Liver (tissue), 9 donors: Measurements from ENCODE around the gene SLC9C2. TPM values are rescaled to one million over a fixed set of nuclear protein-coding genes. Genes with fewer than 3 reads are reported as not detected.

Experiments used
- DNase-seq: peaks from one replicate; pipeline ENCODE4 v3.0.0-alpha.2; 2017; ENCODE audit warnings: low spot score
- H3K27ac ChIP-seq, 2 donors: one replicate each; pipeline ENCODE4 v1.7.0; 2013; ENCODE audit warnings: inconsistent platforms in 2 of 2, low read length in 2 of 2, control low read depth in 1 of 2, low read depth in 1 of 2, mild to moderate bottlenecking in 1 of 2
- H3K27me3 ChIP-seq, 4 donors: one replicate each; pipeline versions ENCODE4 v1.6.1 to v1.7.0; 2013; ENCODE audit warnings: low read length in 3 of 4, inconsistent platforms in 1 of 4, mild to moderate bottlenecking in 1 of 4, moderate library complexity in 1 of 4; ENCODE audit not compliant: control insufficient read depth in 4 of 4, insufficient read depth in 4 of 4
- H3K36me3 ChIP-seq, 4 donors: one replicate each; pipeline versions ENCODE4 v1.6.1 to v1.7.0; 2013; ENCODE audit warnings: low read length in 3 of 4, mild to moderate bottlenecking in 3 of 4, low read depth in 1 of 4, moderate library complexity in 1 of 4; ENCODE audit not compliant: control insufficient read depth in 4 of 4, insufficient read depth in 3 of 4
- H3K4me1 ChIP-seq, 4 donors: one replicate each; pipeline versions ENCODE4 v1.6.1 to v1.7.0; 2013; ENCODE audit warnings: low read length in 3 of 4, mild to moderate bottlenecking in 3 of 4, moderate library complexity in 1 of 4; ENCODE audit not compliant: control insufficient read depth in 4 of 4, insufficient read depth in 4 of 4
- H3K4me3 ChIP-seq, 3 donors: one replicate each; pipeline versions ENCODE4 v1.6.1 to v1.7.0; 2013; ENCODE audit warnings: low read length in 3 of 3, control low read depth in 1 of 3, low read depth in 1 of 3, mild to moderate bottlenecking in 1 of 3
- H3K9ac ChIP-seq, 2 donors: one replicate each; pipeline ENCODE4 v1.7.0; 2013; ENCODE audit warnings: low read length in 2 of 2, mild to moderate bottlenecking in 2 of 2, moderate library complexity in 2 of 2, control low read depth in 1 of 2, low read depth in 1 of 2
- H3K9me3 ChIP-seq, 4 donors: one replicate each; pipeline versions ENCODE4 v1.6.1 to v1.7.0; 2013; ENCODE audit warnings: low read length in 3 of 4; ENCODE audit not compliant: control insufficient read depth in 4 of 4
- CTCF ChIP-seq: fragments of 150-350 bp; IDR thresholded peaks from 2 replicates; pipeline ENCODE4 v1.5.1; 2017; ENCODE audit warnings: improper control_type of control experiment, low read depth, low read length; ENCODE audit not compliant: missing input control
- EGR1 ChIP-seq, 2 donors: IDR thresholded peaks; 2 replicates each; pipeline ENCODE4 v1.6.1; 2016 to 2018; ENCODE audit warnings: antibody characterized with exemption in 2 of 2, low read depth in 2 of 2
- FOXA1 ChIP-seq: IDR thresholded peaks from 2 replicates; pipeline ENCODE4 v1.6.1; 2016; ENCODE audit warnings: antibody characterized with exemption
- FOXA2 ChIP-seq: IDR thresholded peaks from 2 replicates; pipeline ENCODE4 v1.6.1; 2016; ENCODE audit warnings: antibody characterized with exemption
- GABPA ChIP-seq, 2 donors: IDR thresholded peaks in 1 of 2; conservative IDR thresholded peaks in 1 of 2; 2 replicates each; pipeline ENCODE4 v1.6.1; 2016; ENCODE audit warnings: antibody characterized with exemption in 2 of 2, mild to moderate bottlenecking in 1 of 2, moderate library complexity in 1 of 2
- HNF4G ChIP-seq: IDR thresholded peaks from 2 replicates; pipeline ENCODE4 v1.6.1; 2016; ENCODE audit warnings: antibody characterized with exemption
- JUND ChIP-seq, 2 donors: IDR thresholded peaks; 2 replicates each; pipeline ENCODE4 v1.6.1; 2016; ENCODE audit warnings: antibody characterized with exemption in 2 of 2
- NR2F2 ChIP-seq: IDR thresholded peaks from 2 replicates; pipeline ENCODE4 v1.6.1; 2016; ENCODE audit warnings: antibody characterized with exemption
- RAD21 ChIP-seq, 2 donors: IDR thresholded peaks; 2 replicates each; pipeline ENCODE4 v1.6.1; 2016; ENCODE audit warnings: antibody characterized with exemption in 2 of 2, mild to moderate bottlenecking in 2 of 2
- RXRA ChIP-seq, 2 donors: IDR thresholded peaks; 2 replicates each; pipeline ENCODE4 v1.6.1; 2017 to 2018; ENCODE audit warnings: antibody characterized with exemption in 2 of 2, mild to moderate bottlenecking in 1 of 2
- SP1 ChIP-seq: IDR thresholded peaks from 2 replicates; pipeline ENCODE4 v1.6.1; 2018; ENCODE audit warnings: antibody characterized with exemption, mild to moderate bottlenecking
- TAF1 ChIP-seq: conservative IDR thresholded peaks from 2 replicates; pipeline ENCODE4 v1.6.1; 2016; ENCODE audit warnings: antibody characterized with exemption, mild to moderate bottlenecking
- YY1 ChIP-seq: IDR thresholded peaks from 2 replicates; pipeline ENCODE4 v1.6.1; 2016; ENCODE audit warnings: antibody characterized with exemption, mild to moderate bottlenecking
- ZBTB33 ChIP-seq: IDR thresholded peaks from 2 replicates; pipeline ENCODE4 v1.6.1; 2016; ENCODE audit warnings: antibody characterized with exemption
- WGBS: extraction: QIAGEN DNeasy Blood & Tissue Kit; methylation state at CpG from one replicate; pipeline ENCODE4 v1.1.7; 2013; 5-methylcytosine and 5-hydroxymethylcytosine counted together
- polyA plus RNA-seq, 2 donors: library from polyadenylated mRNA; stranded (reverse) in 1 of 2; unstranded in 1 of 2; fragments of 200-250 nt in 1 of 2; fragments of >200 nt in 1 of 2; fragmentation: Nextera tagmentation in 1 of 2; extraction: Ambion mirVana in 1 of 2; gene quantifications; one replicate each; pipeline versions ENCODE4 v1.2.1 to v1.2.3, GENCODE V29; 2013 to 2015
- total RNA-seq, 2 donors: library from RNA; depleted of rRNA; stranded (reverse); fragments of >200 nt; gene quantifications; one replicate each; pipeline ENCODE4 v1.2.3, GENCODE V29; 2014
- TF ChIP-seq, protein P1 (sequence below): IDR thresholded peaks from 2 replicates; pipeline ENCODE4 v1.6.1; 2016; ENCODE audit warnings: antibody characterized with exemption
- TF ChIP-seq, protein P2 (sequence below): IDR thresholded peaks from 2 replicates; pipeline ENCODE4 v1.6.1; 2016; ENCODE audit warnings: antibody characterized with exemption, mild to moderate bottlenecking
- TF ChIP-seq, protein P3 (sequence below): IDR thresholded peaks from 2 replicates; pipeline ENCODE4 v1.6.1; 2016; ENCODE audit warnings: antibody characterized with exemption
- donor health status: healthy.
- donor health status: healthy.
- donor health status: healthy.
- donor health status: healthy.
- donor health status: healthy.

Gene SLC9C2
- total and polyA plus RNA-seq, 4 donors: not detected

DNA sequence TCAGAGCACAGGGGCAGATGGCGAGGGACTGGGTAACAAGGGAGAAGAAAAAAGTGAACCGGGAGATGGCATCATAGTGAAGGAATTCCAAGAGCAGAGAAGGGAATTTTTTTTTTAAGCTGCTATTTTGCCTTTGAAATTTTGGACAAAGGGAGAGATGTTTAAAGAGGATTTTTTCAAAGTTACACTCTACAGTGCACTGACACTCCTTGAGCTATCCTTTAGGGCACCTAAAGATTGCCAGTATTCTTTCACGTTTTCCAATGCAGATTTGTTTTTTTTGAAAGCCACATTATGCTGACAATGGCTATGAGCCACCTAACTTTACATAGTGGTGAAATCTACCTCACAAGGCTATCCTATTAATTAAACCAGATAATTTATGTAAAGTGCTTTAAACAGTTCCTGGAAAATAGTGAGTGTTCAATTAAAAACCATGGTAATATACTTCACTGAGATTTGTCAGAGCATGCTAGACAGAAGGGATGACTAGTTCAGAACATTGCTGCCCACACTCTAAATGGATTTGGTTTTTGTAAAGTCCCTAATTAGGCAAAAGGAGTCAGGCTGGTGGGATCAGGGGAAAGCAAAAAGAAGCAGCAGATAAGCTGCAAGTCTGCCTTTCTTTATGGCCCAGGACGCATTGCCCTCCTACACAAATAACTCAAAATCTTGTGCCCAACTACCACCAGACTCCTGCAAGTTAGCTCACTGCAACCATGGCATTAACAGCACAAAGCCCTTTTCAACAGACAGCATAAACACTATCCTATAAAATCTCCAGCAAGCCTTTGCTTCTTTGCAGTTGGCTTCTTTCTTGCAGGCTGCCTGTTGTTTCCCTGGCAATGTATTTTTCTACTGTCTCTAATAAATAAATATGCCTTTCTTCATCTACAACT is 71.8 kb downstream of the SLC9C2 start:
- no peak for DNase-seq
- no peak for TF ChIP-seq EGR1 (IDR thresholded peaks at IDR 0.05; ENCODE audit: low read depth in 2 of 2)
- no peak for TF ChIP-seq SP1
- no peak for TF ChIP-seq FOXA2
- TF ChIP-seq RXRA (IDR thresholded peaks at IDR 0.05): no peak
- TF ChIP-seq, protein P1, sequence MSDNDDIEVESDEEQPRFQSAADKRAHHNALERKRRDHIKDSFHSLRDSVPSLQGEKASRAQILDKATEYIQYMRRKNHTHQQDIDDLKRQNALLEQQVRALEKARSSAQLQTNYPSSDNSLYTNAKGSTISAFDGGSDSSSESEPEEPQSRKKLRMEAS: no peak
- no peak for TF ChIP-seq CTCF
- TF ChIP-seq ZBTB33: no peak
- no peak for TF ChIP-seq FOXA1
- TF ChIP-seq, protein P2, sequence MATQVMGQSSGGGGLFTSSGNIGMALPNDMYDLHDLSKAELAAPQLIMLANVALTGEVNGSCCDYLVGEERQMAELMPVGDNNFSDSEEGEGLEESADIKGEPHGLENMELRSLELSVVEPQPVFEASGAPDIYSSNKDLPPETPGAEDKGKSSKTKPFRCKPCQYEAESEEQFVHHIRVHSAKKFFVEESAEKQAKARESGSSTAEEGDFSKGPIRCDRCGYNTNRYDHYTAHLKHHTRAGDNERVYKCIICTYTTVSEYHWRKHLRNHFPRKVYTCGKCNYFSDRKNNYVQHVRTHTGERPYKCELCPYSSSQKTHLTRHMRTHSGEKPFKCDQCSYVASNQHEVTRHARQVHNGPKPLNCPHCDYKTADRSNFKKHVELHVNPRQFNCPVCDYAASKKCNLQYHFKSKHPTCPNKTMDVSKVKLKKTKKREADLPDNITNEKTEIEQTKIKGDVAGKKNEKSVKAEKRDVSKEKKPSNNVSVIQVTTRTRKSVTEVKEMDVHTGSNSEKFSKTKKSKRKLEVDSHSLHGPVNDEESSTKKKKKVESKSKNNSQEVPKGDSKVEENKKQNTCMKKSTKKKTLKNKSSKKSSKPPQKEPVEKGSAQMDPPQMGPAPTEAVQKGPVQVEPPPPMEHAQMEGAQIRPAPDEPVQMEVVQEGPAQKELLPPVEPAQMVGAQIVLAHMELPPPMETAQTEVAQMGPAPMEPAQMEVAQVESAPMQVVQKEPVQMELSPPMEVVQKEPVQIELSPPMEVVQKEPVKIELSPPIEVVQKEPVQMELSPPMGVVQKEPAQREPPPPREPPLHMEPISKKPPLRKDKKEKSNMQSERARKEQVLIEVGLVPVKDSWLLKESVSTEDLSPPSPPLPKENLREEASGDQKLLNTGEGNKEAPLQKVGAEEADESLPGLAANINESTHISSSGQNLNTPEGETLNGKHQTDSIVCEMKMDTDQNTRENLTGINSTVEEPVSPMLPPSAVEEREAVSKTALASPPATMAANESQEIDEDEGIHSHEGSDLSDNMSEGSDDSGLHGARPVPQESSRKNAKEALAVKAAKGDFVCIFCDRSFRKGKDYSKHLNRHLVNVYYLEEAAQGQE: no peak
- no peak for TF ChIP-seq GABPA (IDR thresholded peaks at IDR 0.05 in 1 of 2, conservative IDR thresholded peaks at IDR 0.05 in 1 of 2)
- TF ChIP-seq JUND (IDR thresholded peaks at IDR 0.05): no peak
- TF ChIP-seq YY1: no peak
- no peak for TF ChIP-seq TAF1
- TF ChIP-seq HNF4G: no peak
- no peak for TF ChIP-seq NR2F2
- TF ChIP-seq, protein P3, sequence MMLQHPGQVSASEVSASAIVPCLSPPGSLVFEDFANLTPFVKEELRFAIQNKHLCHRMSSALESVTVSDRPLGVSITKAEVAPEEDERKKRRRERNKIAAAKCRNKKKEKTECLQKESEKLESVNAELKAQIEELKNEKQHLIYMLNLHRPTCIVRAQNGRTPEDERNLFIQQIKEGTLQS: no peak
- no peak for TF ChIP-seq RAD21 (IDR thresholded peaks at IDR 0.05)
- H3K9me3 ChIP-seq: no peaks in the 10 kb centered on the region
- no peak overlapping the region for H3K4me3 ChIP-seq
- no peaks in the 10 kb centered on the region for H3K27me3 ChIP-seq
- WGBS: 89% methylated on average over 4 of the region's 4 CpGs
- H3K36me3 ChIP-seq: no peaks in the 10 kb centered on the region
- peaks cover 0 to 21% (median 10%) of the 10 kb centered on the region in 4 donors for H3K4me1 ChIP-seq
- H3K27ac ChIP-seq: no peak overlapping the region
- no peak overlapping the region for H3K9ac ChIP-seq
